8988T (cell line): ENCODE results near the gene CUL9.

ENCODE experiments used
- DNase-seq: peaks from one replicate; pipeline ENCODE4 v3.0.0; 2011

CUL9 gene

GRCh38 chr6:43202451-43202850 lies 20.5 kb downstream of the CUL9 start:
- DNase-seq: no peak

DNA sequence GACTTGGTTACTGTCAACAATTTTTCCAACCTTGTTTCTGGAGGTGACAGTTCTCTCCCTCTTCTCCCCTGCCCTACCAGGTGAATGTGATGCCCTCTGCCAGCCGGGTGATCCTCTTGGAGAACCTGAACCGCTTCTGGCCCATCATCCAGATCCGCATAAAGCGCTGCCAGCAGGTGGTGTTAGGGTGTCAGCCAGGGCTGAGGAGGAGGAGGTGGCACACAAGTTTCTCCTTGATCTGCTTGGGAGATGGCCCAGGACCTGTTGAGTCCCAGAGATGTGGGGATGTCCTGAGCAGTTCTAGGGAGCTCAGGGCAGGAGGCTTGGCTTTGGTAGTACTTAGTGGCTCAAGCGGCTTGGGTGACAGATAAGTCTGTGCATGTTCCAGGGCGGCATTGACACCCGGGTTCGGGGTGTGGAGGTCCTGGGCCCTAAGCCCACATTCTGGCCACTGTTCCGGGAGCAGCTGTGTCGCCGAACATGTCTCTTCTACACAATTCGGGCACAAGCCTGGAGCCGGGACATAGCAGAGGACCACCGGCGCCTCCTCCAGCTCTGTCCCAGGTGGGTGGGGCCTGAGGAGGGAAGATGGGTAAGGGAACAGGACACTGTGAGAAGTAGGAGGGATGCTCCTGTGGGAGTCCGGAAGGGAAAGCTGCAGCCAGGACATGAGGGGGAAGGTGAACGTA lies 21.2 kb downstream of the CUL9 start:
- no peak for DNase-seq

DNA sequence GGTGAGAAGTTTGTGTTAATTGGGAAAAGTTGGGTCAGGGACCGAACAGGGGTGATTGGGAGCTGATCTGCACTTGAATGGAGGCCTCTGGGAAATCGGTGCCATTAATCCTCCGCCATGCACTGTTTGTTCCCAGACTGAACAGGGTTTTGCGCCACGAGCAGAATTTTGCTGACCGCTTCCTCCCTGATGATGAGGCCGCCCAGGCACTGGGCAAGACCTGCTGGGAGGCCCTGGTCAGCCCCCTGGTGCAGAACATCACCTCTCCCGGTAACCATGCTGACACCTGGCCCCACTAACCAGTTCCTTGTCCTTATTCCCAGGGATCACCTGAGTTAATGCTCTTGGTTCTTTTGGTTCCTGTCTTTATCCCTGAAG lies 21.7 kb downstream of the CUL9 start:
- DNase-seq: no peak

- no peak for DNase-seq
These were observed 22.5 kb downstream of the CUL9 start for GRCh38 chr6:43204271-43205105.

DNA sequence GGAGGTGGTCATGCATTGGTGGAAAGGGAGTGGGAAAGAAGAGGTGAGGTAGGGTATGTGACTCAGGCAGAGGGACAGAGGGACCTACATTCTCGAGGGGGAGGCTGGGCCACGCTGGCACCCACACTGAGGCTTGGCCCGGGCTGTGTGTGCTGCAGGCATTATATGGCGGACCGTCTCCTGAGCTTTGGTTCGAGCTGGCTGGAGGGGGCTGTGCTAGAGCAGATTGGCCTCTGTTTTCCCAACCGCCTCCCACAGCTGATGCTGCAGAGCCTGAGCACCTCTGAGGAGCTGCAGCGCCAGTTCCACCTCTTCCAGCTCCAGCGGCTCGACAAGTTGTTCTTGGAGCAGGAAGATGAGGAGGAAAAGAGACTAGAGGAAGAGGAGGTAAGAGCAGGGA lies 23.9 kb downstream of the CUL9 start:
- DNase-seq: no peak

DNA sequence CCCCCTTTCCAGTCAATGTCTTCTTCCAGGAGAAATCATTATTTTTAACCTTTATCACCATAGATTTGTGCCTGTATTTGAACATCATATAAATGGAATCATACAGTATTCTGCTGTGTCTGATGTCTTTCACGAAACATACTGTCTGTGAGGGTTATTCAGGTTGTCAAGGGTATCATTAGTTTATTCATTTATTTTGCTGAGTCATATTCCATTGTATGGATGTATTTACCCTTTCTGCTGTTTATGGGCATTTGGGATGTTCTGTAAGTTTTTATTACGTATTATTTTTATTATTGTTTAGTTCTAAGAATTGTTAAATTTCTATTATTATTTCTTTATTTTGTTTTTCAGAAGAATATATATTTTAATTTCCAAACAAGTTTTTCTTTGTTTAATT lies 25.3 kb downstream of the CUL9 start:
- no peak for DNase-seq

DNA sequence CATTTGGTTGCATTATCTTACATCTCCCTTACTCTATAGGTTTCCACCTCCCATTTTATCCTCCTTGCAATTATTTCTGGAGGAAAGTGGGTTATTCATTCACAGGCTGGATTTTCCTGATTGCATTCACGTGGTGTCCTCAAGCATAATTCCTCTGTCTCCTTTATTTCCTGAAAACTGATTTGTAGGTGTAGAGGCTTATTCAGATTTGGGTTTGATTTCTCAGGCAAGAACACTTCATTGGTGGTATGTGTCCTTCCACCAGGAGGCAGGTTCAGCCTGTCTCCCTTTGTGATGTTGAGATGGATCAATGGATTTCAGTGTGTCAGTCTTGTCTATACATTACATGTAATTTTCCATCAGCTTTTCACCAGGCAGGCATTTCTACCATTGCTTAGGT lies 30.0 kb downstream of the CUL9 start:
- DNase-seq: no peak

DNA sequence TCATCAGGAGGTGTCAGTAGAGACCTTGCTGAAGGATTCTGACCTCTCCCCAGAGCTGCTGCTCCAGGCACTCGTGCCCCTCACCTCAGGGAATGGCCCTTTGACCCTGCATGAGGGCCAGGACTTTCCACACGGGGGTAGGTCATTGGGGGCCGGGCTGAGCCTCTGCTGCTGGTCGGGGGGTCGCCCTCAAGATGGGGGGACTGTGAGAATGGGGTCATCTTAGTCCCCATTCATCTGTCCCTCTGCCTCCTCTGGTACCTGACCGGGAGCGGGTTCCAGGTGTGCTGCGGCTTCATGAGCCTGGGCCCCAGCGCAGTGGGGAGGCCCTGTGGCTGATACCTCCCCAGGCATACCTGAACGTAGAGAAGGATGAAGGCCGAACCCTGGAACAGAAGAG lies 31.4 kb downstream of the CUL9 start:
- no peak for DNase-seq

DNA sequence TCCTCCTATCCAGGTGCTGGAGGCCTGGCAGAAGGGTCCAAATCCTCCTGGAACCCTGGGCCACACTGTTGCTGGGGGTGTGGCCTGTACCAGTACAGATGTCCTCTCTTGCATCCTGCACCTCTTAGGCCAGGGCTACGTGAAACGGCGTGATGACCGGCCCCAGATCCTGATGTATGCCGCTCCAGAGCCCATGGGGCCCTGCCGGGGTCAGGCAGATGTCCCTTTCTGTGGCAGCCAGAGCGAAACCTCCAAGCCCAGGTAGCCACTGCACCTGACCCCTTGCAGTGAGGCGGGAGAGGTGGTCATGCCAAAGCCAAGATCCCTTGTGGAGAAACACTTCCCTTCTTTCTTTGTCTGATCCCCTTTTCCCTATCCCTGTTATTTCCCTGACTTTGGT lies 33.1 kb downstream of the CUL9 start:
- no peak for DNase-seq

DNA sequence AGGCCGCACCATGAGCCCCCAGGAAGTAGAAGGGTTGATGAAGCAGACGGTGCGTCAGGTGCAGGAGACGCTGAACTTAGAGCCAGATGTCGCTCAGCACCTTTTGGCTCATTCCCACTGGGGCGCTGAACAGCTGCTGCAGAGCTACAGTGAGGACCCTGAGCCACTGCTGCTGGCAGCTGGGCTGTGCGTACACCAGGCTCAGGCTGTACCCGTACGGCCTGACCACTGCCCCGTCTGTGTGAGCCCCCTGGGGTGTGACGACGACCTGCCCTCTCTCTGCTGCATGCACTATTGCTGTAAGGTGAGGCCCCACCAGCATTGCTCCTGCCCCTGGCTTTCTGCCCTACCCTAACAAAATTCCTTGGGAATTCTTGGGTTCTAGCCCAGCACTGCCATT lies 34.2 kb downstream of the CUL9 start:
- no peak for DNase-seq

GRCh38 chr6:43217351-43217750 lies 35.4 kb downstream of the CUL9 start:
- no peak for DNase-seq

- DNase-seq: no peak
These were observed 37.1 kb downstream of the CUL9 start for GRCh38 chr6:43219119-43219518.

- DNase-seq: no peak
These were observed 37.8 kb downstream of the CUL9 start for GRCh38 chr6:43219814-43220213.

GRCh38 chr6:43220439-43220951 lies 38.5 kb downstream of the CUL9 start:
- no peak for DNase-seq

- no peak for DNase-seq
These were observed 39.3 kb downstream of the CUL9 start for GRCh38 chr6:43221046-43221972.

GRCh38 chr6:43222418-43223059 lies 40.5 kb downstream of the CUL9 start:
- DNase-seq: no peak

DNA sequence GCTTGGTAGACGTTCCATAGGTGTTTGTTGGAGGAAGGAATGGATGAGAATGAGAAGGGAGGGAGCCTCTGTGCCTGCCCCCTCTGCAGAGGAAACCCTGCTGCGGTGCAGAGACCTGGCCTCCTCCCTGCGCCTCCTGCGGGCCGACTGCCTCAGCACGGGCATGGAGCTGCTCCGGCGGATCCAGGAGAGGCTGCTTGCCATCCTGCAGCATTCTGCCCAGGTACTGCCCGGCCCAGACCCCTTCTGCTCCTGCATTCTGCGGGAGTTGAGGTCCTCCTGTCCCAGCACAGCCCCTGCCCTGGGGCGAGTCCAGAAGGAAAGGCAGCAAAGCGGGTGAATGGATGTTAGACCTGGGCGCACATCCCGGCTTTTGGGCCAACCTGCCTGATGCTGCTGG lies 41.2 kb downstream of the CUL9 start:
- DNase-seq: no peak

GRCh38 chr6:43226192-43226851 lies 44.3 kb downstream of the CUL9 start:
- no peak for DNase-seq

- DNase-seq: peak; percentile 77
These were observed 47.2 kb downstream of the CUL9 start, which contains the start of gene DNPH1 for GRCh38 chr6:43228951-43229802. TSS of gene DNPH1 (minus strand) at chr6:43229481. CDS start at chr6:43229456, 25 bp downstream.

DNA sequence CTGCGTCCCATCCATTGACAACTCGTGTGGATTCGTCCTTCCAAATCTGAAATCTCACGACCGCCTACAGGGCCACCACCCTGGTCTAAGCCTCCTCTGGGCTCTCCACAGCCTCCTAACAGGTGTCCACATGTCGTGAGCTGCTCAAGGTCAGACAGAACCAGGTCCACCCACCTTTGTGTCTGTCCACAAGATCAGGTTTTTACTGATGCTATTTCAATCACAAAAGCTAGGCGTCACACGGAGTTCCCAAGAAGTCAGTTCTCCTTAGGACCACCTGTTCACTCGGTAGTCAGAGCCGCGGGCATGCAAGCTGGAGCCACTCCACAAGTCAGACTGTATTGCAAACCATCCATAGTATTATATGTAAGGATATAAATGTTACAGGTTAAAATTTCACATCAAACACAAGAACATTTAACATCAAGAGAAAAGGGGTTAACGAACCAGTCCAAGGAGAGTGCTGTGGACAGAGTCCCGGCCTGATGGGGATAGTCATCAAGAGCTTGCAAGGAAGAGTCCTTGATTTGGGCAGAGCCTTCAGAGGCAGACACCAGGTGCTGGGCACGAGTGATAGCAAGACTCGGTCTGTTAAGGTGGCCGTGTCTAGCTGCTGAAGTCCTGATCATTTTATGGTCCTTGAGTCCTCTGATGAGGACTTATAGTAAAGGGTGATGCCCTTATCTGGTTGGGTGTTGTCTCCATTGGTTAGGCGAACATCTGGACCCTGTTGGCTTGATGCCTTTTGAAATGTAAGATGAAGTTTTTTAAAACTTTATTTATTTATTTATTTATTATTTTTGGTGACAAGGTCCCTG lies 48.0 kb downstream of the CUL9 start:
- no peak for DNase-seq
